K562 treated with DMSO at 1 percent for 24 hours (cell line): ENCODE data around the gene UTRN. TPM values are rescaled to one million over a fixed set of nuclear protein-coding genes. Genes with fewer than 3 reads are reported as not detected.

ENCODE experiments used
- total RNA-seq: library from RNA; unstranded; fragments of 300-600 nt; gene quantifications from 2 replicates; pipeline ENCODE4 v1.2.3, GENCODE V29; 2022; ENCODE audit warnings: low read depth; ENCODE audit not compliant: insufficient read depth

Gene UTRN
- 5.3 and 7.5 TPM in 2 replicates for total RNA-seq

DNA sequence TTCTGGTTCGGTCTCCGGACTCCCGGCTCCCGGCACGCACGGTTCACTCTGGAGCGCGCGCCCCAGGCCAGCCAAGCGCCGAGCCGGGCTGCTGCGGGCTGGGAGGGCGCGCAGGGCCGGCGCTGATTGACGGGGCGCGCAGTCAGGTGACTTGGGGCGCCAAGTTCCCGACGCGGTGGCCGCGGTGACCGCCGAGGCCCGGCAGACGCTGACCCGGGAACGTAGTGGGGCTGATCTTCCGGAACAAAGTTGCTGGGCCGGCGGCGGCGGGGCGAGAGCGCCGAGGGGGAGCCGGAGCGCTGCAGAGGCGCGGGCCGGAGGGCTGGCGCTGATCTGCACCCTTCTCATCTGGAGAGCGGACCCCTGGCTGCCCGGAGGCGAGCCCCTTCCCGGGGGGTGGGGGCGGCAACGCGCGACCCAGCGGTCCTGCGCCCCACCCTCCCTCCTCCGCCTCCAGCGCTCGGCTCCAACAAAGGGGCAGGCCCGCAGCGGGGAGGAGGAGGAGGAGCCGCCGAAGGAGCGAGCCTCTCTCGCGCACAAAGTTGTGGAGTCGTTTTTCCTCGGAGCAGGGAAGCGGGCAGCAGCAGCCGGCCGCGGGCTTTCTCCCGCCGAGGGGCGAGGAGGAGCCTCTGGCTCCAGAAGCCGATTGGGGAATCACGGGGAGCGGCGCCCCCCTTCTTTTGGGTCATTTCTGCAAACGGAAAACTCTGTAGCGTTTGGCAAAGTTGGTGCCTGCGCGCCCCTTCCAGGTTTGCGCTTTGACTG, at the start of gene UTRN:
Gene UTRN, plus strand, starts transcription at position 553 of the 765 bp plus-strand sequence. CDS start 6,494 bp downstream, outside the sequence.

Other genes starting within 250 kb of the UTRN start
- gene SF3B5, start 189.8 kb upstream of the UTRN start, total RNA-seq = 568 and 579 TPM in 2 replicates
- gene STX11, start 134.8 kb upstream of the UTRN start, total RNA-seq = 0.67 and 2.0 TPM in 2 replicates